SKM-1 (cell line): ENCODE results near the gene TNFRSF25.

ENCODE experiments used
- DNase-seq: peaks from one replicate; lab custom pipeline; 2025; ENCODE audit not compliant: unreplicated experiment; lab: John Stamatoyannopoulos, UW

Gene TNFRSF25

GRCh38 chr1:6488602-6489382 is 22.8 kb upstream of the TNFRSF25 start:
- DNase-seq: no peak

- DNase-seq: no peak
These were observed 22.0 kb upstream of the TNFRSF25 start for GRCh38 chr1:6487804-6488484.

GRCh38 chr1:6486433-6487011 is 20.5 kb upstream of the TNFRSF25 start:
- peak; percentile 71 for DNase-seq

GRCh38 chr1:6485168-6486101 is 19.5 kb upstream of the TNFRSF25 start:
- no peak for DNase-seq

- DNase-seq: no peak
These were observed 18.8 kb upstream of the TNFRSF25 start for GRCh38 chr1:6484826-6485167.

- DNase-seq: no peak
These were observed 17.8 kb upstream of the TNFRSF25 start for GRCh38 chr1:6483761-6484117.

GRCh38 chr1:6483017-6483760 is 17.2 kb upstream of the TNFRSF25 start:
- no peak for DNase-seq

- no peak for DNase-seq
These were observed 15.8 kb upstream of the TNFRSF25 start for GRCh38 chr1:6481820-6482219.

- DNase-seq: no peak
These were observed 11.3 kb upstream of the TNFRSF25 start for GRCh38 chr1:6477039-6477820.

- DNase-seq: no peak
These were observed 10.5 kb upstream of the TNFRSF25 start for GRCh38 chr1:6476483-6476882.

- DNase-seq: no peak
These were observed 9.6 kb upstream of the TNFRSF25 start for GRCh38 chr1:6475381-6476133.

GRCh38 chr1:6474815-6475282 is 8.9 kb upstream of the TNFRSF25 start:
- DNase-seq: no peak

GRCh38 chr1:6473974-6474814 is 8.2 kb upstream of the TNFRSF25 start:
- DNase-seq: no peak

- no peak for DNase-seq
These were observed 7.2 kb upstream of the TNFRSF25 start for GRCh38 chr1:6473156-6473555.

- DNase-seq: no peak
These were observed 6.4 kb upstream of the TNFRSF25 start for GRCh38 chr1:6472391-6472790.

GRCh38 chr1:6471970-6472368 is 6.0 kb upstream of the TNFRSF25 start:
- DNase-seq: no peak

GRCh38 chr1:6471086-6471969 is 5.4 kb upstream of the TNFRSF25 start:
- DNase-seq: no peak
